Breast epithelium (tissue), 4 donors: Measurements from ENCODE around the gene GRB14. TPM values are rescaled to one million over a fixed set of nuclear protein-coding genes. Genes with fewer than 3 reads are reported as not detected.

ENCODE experiments used
- DNase-seq, 2 donors: peaks; one replicate each; pipeline ENCODE4 v3.0.0-alpha.2; 2019; ENCODE audit warnings: low spot score in 2 of 2
- H3K27ac ChIP-seq, 2 donors: fragments of 200-600 bp; sonication (generic) in 1 of 2; one replicate each; pipeline ENCODE4 v1.5.1; 2016 to 2019; ENCODE audit warnings: mild to moderate bottlenecking in 1 of 2
- H3K27me3 ChIP-seq, 2 donors: fragments of 200-600 bp; sonication (generic) in 1 of 2; one replicate each; pipeline versions ENCODE4 v1.5.1 to v1.6.0; 2017 to 2019; ENCODE audit warnings: control low read depth in 1 of 2, mild to moderate bottlenecking in 1 of 2
- H3K36me3 ChIP-seq: fragments of 200-600 bp; one replicate; pipeline ENCODE4 v1.5.1; 2019
- H3K4me1 ChIP-seq, 2 donors: fragments of 200-600 bp; sonication (generic); one replicate each; pipeline ENCODE4 v1.5.1; 2016 to 2019; ENCODE audit warnings: control low read depth in 1 of 2
- H3K4me3 ChIP-seq, 3 donors: fragments of 200-600 bp; sonication (generic); 1 replicate in 2 of 3; 2 replicates in 1 of 3; pipeline ENCODE4 v1.5.1; 2016 to 2019; ENCODE audit warnings: mild to moderate bottlenecking in 3 of 3, moderate library complexity in 2 of 3
- H3K9me3 ChIP-seq, 2 donors: fragments of 200-600 bp; sonication (generic) in 1 of 2; one replicate each; pipeline ENCODE4 v1.5.1; 2016 to 2019; ENCODE audit warnings: control low read depth in 1 of 2
- CTCF ChIP-seq, 3 donors: fragments of 450-650 bp; IDR thresholded peaks; one replicate each; pipeline ENCODE4 v1.5.1; 2016 to 2017; ENCODE audit warnings: antibody characterized with exemption in 3 of 3, mild to moderate bottlenecking in 3 of 3, moderate library complexity in 3 of 3
- POLR2A ChIP-seq: fragments of 450-650 bp; IDR thresholded peaks from one replicate; pipeline ENCODE4 v1.6.1; 2016; ENCODE audit warnings: antibody characterized with exemption, mild to moderate bottlenecking, moderate library complexity
- POLR2AphosphoS5 ChIP-seq, 3 donors: sonication (generic); formaldehyde crosslinking; IDR thresholded peaks; one replicate each; pipeline ENCODE4 v1.6.1; 2017; ENCODE audit warnings: antibody characterized with exemption in 3 of 3
- intact Hi-C: fragments of 100-400 bp; cut with DNase I; formaldehyde crosslinking; loops from one replicate; pipeline ENCODE4 v1.15.1; 2023; ENCODE audit warnings: low total_unique reads
- total RNA-seq, 3 donors: library from RNA; depleted of rRNA; stranded (reverse); fragments of >200 nt; gene quantifications; one replicate each; pipeline ENCODE4 v1.1.0, GENCODE V29; 2016

The GRB14 gene
- total RNA-seq, 3 donors from 2014 or later: 2.5 to 13.1 (median 4.6) TPM

GRCh38 chr2:164511738-164512137, 109.5 kb downstream of the GRB14 start:
- no peak overlapping the region for H3K4me3 ChIP-seq
- no peaks in the 10 kb centered on the region for H3K36me3 ChIP-seq
- no peak overlapping the region for H3K27ac ChIP-seq
- no peak for TF ChIP-seq POLR2A
- TF ChIP-seq CTCF (IDR thresholded peaks at IDR 0.05): no peak
- no peak for TF ChIP-seq POLR2AphosphoS5 (IDR thresholded peaks at IDR 0.05)
- no peaks in the 10 kb centered on the region for H3K27me3 ChIP-seq
- peaks cover 8 to 12% of the 10 kb centered on the region in 2 donors for H3K9me3 ChIP-seq
- DNase-seq: no peak
- H3K4me1 ChIP-seq: no peaks in the 10 kb centered on the region
- intact Hi-C loops: no loop called here

GRCh38 chr2:164510895-164511294, 110.4 kb downstream of the GRB14 start:
- no peak overlapping the region for H3K4me3 ChIP-seq
- no peak overlapping the region for H3K27ac ChIP-seq
- H3K4me1 ChIP-seq: no peaks in the 10 kb centered on the region
- DNase-seq: no peak
- no peaks in the 10 kb centered on the region for H3K27me3 ChIP-seq
- H3K9me3 ChIP-seq: peaks cover 0 to 10% of the 10 kb centered on the region in 2 donors
- no peaks in the 10 kb centered on the region for H3K36me3 ChIP-seq
- intact Hi-C loops: no loop called here
- TF ChIP-seq CTCF (IDR thresholded peaks at IDR 0.05) (no peak), POLR2A (no peak), POLR2AphosphoS5 (IDR thresholded peaks at IDR 0.05) (no peak)

GRCh38 chr2:164509137-164509877, 112.0 kb downstream of the GRB14 start:
- Histone ChIP-seq H3K27ac (no peak overlapping the region), H3K4me1 (no peaks in the 10 kb centered on the region), H3K9me3 (no peaks in the 10 kb centered on the region), H3K27me3 (no peaks in the 10 kb centered on the region), H3K36me3 (no peaks in the 10 kb centered on the region), H3K4me3 (no peak overlapping the region)
- no peak for DNase-seq
- intact Hi-C loops: no loop called here
- TF ChIP-seq POLR2A (no peak), CTCF (IDR thresholded peaks at IDR 0.05) (no peak)

- no peaks in the 10 kb centered on the region for H3K9me3 ChIP-seq
- no peaks in the 10 kb centered on the region for H3K27me3 ChIP-seq
- no peaks in the 10 kb centered on the region for H3K36me3 ChIP-seq
- no peak for DNase-seq
- no peak for TF ChIP-seq CTCF (IDR thresholded peaks at IDR 0.05)
- no peak for TF ChIP-seq POLR2A
- intact Hi-C loops: no loop called here
- H3K4me1 ChIP-seq: no peaks in the 10 kb centered on the region
- no peak overlapping the region for H3K27ac ChIP-seq
- H3K4me3 ChIP-seq: no peak overlapping the region
These were observed 117.0 kb downstream of the GRB14 start for GRCh38 chr2:164504253-164504652.

DNA sequence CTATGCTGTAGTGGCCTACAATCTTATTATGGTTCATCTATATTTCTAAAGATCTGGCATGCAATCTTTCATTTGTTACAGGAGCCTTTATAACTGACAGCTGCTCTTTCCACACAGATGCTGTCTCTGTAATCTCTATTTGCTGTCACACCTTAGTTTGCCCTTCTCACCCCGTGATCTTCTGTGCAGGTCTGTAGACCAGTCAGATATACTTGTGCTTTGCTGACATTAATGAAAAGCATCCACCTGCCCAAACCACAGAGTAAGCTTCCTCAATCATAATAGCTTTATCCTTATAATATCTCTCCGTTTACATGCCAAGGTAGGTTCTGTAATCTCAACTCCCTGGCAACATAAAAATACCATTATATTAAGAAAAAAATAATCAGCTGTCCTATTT, 122.4 kb downstream of the GRB14 start:
- Histone ChIP-seq H3K9me3 (no peaks in the 10 kb centered on the region), H3K4me3 (no peak overlapping the region), H3K27me3 (no peaks in the 10 kb centered on the region), H3K27ac (no peak overlapping the region), H3K4me1 (no peaks in the 10 kb centered on the region), H3K36me3 (no peaks in the 10 kb centered on the region)
- TF ChIP-seq POLR2AphosphoS5 (IDR thresholded peaks at IDR 0.05): no peak
- no peak for TF ChIP-seq CTCF (IDR thresholded peaks at IDR 0.05)
- TF ChIP-seq POLR2A: no peak
- intact Hi-C loops: no loop called here
- no peak for DNase-seq
